Subcutaneous adipose tissue (tissue), 4 donors: ENCODE results near the gene AHNAK2. TPM values are rescaled to one million over a fixed set of nuclear protein-coding genes. Genes with fewer than 3 reads are reported as not detected.

Experiments
- total RNA-seq, 4 donors: library from RNA; depleted of rRNA; stranded (reverse); fragments of >200 nt; gene quantifications; one replicate each; pipeline ENCODE4 v1.1.0, GENCODE V29; 2016
- TF ChIP-seq, protein P1 (sequence below): fragments of 450-650 bp; IDR thresholded peaks from one replicate; pipeline ENCODE4 v1.5.1; 2016; ENCODE audit warnings: low read depth, mild to moderate bottlenecking, control low read depth, antibody characterized with exemption, moderate library complexity

The AHNAK2 gene
- total RNA-seq, result 10 to 100 TPM; 36.9 to 77.5 (median 43.9) TPM

DNA sequence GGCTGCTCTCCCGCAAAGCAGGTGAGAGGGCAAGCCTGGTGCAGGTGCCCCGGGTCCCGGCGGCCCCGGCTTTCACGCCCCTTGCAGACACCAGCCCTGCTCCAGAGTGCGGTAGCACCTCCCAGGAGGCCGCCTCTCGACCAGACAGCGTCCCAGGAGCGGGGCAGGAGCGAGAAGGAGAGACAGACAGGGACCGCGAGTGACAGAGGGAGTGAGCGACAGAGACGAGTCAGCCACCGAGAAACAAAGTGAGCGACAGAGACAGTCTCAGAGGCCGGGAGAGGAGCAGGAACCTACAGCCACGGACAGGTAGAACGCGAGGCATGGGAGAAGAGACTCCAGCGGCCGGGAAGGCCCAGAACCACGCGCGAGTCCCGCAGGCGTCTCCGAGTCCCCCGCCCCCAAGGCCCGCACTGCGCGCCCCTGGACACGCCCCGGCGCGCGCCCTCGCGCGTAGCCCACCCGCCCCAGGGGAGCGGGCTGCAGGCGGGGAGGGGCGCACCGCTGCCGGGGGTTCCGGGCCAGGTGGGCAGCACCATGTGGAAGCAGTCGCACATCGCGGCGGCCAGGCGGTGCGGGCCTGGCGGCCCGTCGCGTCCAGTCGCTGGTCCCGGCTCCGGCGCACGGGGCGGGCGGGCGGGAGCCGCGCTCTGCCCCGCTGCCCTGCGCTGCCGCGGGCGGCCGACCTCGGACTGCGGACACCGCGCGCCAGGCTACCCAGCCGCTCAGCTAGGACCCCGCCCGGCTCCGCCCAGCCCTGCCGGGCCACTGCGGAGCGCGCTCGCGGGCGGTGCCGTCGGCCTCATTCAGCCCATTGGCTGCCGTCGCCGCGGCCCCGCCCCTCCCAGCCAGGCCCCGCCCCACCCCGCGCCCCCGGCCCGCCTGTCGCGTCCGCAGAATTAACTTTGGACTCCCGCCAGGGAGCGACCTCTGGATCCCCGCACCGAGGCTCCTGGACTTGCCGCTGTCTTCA lies at the start of gene AHNAK2:
AHNAK2 (minus strand) TSS at position 694 of the 973 bp plus-strand sequence; CDS start at position 557, 137 bp downstream.
- TF ChIP-seq, protein P1, sequence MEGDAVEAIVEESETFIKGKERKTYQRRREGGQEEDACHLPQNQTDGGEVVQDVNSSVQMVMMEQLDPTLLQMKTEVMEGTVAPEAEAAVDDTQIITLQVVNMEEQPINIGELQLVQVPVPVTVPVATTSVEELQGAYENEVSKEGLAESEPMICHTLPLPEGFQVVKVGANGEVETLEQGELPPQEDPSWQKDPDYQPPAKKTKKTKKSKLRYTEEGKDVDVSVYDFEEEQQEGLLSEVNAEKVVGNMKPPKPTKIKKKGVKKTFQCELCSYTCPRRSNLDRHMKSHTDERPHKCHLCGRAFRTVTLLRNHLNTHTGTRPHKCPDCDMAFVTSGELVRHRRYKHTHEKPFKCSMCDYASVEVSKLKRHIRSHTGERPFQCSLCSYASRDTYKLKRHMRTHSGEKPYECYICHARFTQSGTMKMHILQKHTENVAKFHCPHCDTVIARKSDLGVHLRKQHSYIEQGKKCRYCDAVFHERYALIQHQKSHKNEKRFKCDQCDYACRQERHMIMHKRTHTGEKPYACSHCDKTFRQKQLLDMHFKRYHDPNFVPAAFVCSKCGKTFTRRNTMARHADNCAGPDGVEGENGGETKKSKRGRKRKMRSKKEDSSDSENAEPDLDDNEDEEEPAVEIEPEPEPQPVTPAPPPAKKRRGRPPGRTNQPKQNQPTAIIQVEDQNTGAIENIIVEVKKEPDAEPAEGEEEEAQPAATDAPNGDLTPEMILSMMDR, result no peak

DNA sequence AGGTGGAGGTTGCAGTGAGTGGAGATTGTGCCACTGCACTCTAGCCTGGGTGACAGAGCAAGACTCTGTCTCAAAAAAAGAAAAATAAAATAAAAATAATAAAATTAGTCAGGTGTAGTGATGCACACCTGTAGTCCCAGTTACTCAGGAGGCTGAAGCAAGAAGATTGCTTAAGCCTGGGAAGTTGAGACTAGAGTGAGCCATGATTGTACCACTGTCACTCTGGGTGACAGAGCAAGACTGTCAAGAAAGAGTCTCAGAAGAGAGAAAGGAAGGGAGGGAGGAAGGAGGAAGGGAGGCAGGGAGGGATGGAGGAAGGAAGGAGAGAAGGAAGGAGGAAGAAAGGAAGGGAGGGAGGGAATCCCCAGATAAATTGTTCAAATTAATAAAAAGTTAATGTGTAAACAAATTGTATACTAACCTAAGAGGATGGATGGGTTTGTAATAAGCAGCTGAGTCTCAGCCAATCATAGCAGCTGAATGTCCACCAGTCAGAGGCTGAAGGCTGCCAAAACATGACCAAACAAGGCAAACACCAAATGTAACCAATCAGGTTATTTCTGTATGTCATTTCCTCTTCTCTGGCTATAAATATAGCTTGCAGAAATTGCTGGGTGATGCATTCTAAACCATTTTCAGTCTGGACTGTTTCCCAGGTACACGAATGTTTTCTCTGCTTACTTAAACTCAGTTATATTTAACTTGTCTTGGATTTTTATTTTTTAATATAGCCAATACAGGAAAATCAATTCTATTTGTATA lies 48.8 kb upstream of the AHNAK2 start:
- TF ChIP-seq, protein P1, result no peak

DNA sequence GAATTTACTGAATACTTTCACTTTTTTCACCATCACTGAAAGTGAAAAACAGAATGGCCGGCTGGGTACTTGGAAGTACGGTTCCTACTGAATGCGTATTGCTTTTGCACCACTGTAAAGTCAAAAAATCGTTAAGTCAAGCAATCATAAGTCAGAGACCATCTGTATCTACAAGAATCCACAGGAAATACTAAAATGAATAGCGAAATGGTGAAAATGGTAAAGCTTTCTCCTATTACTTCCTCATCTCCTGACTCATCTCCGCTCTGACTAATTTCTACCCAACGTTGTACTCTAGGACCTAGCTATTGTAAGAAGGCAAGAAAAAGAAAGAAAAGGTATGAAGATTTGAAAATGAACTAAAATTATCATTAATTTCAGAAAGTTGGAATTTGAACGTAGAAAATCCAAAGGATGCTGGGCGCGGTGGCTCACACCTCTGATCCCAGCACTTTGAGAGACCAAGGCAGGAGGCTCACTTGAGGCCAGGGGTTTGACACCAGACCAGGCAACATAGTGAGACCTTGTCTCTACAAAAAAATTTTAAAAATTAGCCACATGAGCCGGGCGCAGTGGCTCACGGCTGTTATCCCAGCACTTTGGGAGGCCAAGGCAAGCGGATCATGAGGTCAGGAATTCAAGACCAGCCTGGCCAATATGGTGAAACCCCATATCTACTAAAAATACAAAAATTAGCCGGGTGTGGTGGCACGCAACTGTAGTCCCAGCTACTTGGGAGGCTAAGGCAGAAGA lies 48.0 kb upstream of the AHNAK2 start:
- TF ChIP-seq, protein P1, result no peak

DNA sequence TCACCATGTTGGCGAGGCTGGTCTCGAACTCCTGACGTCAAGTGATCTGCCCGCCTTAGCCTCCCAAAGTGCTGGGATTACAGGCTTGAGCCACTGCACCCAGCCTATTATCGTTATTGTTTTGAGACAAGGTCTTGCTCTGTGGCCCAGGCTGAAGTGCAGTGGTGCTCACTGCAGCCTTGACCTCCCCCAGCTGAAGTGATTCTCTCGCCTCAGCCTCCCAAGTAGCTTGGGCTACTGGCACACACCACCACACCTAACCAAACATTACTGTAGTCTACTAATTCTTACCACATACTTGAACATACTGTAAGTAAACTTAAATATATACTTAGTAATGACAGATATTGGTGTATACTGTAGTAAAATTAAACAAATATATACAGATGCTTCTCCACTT lies 47.3 kb upstream of the AHNAK2 start:
- TF ChIP-seq, protein P1, result no peak

DNA sequence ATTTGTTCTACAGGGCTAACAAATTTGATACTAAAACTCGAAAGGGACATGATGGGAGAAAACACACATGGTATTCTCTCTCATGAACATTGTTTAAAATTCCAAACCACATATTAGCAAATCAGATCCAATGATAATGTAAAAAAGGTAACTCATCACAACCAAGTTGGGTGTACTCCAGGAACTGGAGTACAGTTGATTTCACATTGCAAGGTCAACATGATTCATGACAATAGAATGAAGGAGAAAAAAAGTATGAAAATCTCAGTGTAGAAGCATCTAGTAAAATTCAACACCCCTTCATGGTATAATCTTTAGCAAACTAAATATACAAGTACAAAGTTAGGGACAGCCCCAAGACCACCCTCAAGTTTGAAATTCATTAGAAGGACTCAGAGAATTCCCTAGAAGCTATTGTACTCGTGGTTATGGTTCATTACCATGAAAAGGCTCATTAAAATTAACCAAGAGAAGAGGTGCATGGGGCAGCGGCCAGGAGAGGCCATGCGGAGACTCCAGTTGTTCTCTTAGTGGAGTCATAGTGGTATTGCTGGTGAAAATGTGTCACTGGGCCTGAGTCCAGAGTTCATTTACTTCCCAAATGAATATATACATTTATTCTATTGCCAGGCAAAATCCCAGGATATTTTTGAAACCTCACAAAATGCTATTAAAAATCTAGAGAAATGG lies 45.8 kb upstream of the AHNAK2 start:
- TF ChIP-seq, protein P1, result no peak

DNA sequence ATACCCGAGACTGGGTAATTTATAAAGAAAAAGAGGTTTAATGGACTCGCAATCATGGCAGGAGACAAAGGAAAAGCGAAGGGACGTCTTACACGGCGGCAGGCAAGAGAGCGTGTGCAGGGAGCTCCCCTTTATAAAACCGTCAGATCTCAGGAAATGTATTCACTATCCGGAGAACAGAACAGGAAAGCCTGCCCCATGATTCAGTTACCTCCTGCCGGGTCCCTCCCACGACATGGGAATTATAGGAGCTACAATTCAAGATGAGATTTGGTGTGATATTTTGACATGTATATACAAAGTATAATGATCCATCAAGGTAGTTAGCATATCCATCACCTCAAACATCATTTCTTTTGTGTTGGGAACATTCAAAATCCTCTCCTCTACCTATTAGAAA lies 45.0 kb upstream of the AHNAK2 start:
- TF ChIP-seq, protein P1, result no peak
